HG03039 (cell line): ENCODE results near the gene DPP8.
"Not testable (repeated sequence)": the region's sequence is repeated elsewhere in the genome, so short reads cannot be mapped to it uniquely, and the experiment has no call there.

Source experiments
- ATAC-seq: cut with Tn5 transposase; IDR thresholded peaks from one replicate; pipeline ENCODE4 v1.9.1; 2021; ENCODE audit warnings: mild to moderate bottlenecking, moderate library complexity; ENCODE audit not compliant: unreplicated experiment

The DPP8 gene

DNA sequence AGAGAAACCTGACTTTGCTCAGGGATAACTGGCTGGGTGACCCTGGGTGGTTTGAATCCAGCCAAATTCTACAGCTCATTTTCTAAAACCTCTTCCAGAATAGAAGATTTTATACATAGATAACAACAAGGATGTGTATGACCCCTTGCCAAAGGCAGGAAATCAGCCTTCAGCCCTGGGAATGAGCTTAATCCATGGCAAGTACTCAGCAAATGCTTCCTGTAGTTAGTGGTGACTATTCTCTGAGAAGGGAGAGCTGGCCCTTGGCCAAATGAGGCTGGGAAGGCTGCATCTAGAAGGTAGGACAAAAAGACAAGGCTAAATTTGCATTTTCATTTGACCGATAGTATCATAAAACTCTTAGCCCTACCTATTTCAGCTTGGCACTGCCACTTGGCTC is 8.1 kb upstream of the DPP8 start:
- ATAC-seq, result no peak

DNA sequence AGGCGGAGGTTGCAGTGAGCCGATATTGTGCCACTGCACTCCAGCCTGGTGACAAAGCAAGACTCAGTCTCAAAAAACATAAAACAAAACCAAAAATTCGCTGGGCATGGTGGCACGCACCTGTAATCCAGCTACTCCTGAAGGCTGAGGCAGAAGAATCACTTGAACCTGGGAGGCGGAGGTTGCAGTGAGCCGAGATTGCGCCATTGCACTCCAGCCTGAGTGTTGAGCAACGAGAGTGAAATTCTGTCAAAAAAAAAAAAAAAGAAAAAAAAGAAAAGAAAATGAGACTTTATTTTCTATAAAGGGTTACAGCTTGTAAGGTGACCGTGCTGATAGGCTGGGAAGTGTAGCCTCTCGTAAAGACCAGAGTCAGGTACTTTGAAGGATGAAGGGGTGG is 6.7 kb upstream of the DPP8 start:
- ATAC-seq, result no peak

GRCh38 chr15:65521350-65521749 is 3.9 kb upstream of the DPP8 start:
- ATAC-seq, result no peak

DNA sequence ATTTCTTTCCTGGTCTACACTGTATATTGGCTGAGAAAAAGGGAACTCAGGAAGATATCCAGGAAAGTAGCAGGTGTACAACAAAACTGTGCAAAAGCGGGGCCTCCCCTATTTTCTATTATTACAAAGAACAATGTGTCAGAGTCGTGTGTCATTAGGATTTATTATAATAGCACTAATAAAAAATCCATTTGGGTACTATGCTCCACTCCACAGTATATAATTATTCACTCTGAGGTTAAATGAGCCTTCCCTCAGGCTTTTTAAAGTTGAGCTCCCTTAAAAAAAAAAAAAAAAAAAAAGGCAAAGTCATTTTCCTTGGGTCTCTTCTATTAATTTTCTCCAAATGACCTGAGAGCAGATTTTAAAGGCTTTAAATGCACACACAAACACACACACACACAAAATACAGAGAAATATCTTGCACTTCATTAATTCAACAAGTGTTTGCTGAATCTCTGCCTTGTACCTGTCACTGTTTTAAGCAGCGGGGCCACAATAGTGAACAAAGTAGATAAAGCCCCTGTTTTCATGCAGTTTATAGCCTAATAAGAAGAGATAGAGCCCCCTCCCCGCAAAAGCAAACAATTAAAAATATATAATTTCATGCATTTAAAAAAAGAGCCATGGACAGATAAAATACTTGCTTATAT is 1.3 kb upstream of the DPP8 start:
- ATAC-seq, result no peak

DNA sequence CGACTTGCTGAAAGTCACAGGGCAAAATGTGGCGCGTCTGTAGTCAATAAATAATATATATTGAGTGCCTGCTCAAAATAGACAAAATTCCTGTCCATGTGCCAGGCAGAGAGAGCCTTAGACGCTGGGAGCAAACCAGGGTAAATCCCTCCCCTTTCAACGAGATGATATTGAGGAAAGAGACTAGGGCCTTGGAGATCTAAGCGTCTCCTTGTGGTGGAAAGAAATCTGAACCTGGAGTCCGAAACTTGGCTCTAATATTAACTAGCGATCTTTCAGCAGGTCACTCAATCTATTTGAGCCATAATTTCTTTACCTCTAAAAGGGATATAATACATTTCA is 348 bp upstream of the DPP8 start:
- no peak for ATAC-seq

GRCh38 chr15:65512807-65513416 is 4.6 kb downstream of the DPP8 start:
- ATAC-seq, result no peak

DNA sequence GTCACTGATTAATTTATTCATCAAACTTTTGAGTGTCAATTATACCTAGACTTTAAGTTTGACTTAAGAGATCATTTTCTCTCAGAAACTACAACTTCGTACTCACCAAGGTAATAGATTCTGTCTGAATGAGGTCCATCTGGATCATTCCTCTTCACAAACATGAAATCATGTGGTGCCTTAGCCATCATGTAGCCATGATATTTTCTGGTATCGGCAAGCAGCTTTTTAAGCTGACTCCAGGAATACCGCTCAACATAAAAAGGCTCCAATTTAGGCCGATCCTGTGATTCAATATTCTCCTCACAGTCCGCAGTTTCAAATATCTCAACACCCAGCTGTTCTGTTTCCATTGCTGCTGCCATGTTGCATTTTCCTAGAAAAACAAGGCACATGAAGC is 5.3 kb downstream of the DPP8 start:
- no peak for ATAC-seq

GRCh38 chr15:65509321-65509720 is 8.2 kb downstream of the DPP8 start:
- no peak for ATAC-seq

- no peak for ATAC-seq
These were observed 23.4 kb downstream of the DPP8 start for GRCh38 chr15:65494076-65494475.

DNA sequence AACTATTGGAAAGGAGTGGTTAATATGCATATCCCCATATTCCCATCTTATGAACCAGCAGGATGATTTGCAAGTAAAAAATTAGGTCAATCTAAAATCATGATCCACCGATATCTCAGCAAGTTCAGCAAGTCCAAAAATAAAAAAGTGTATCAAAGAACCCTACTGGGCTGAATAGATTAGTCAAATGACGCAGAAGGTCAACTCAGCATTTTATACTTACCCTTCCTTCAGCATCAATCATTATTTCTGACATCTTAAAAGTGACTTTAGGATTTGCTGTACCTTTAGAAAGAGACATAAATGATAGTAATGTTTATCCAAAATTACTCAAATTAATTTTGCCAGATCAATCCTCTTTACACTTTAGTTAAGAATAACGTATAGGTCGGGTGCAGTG is 32.6 kb downstream of the DPP8 start:
- ATAC-seq, result no peak

GRCh38 chr15:65476903-65477302 is 40.6 kb downstream of the DPP8 start:
- ATAC-seq, result no peak

- no peak for ATAC-seq
These were observed 46.6 kb downstream of the DPP8 start for GRCh38 chr15:65470866-65471265.

GRCh38 chr15:65468229-65468909 is 49.1 kb downstream of the DPP8 start:
- no peak for ATAC-seq

DNA sequence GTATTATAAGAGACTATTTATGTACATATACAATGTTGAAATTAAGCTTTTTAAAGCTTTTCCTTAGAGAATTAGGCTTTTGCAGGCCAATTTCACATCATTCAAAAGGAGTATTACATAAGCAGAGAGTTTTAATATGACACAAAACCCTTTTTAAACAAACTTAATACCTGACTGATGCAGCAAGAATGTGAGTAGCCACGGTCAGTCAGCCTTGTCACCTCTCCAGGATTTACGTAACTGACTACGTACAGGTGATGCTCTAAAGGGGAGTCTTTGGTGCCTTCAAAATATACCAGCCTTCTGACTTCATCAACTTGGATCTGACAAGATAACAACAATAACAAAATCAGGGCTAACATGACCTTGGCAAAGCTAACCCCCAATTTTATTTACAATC is 50.6 kb downstream of the DPP8 start:
- ATAC-seq, result no peak

DNA sequence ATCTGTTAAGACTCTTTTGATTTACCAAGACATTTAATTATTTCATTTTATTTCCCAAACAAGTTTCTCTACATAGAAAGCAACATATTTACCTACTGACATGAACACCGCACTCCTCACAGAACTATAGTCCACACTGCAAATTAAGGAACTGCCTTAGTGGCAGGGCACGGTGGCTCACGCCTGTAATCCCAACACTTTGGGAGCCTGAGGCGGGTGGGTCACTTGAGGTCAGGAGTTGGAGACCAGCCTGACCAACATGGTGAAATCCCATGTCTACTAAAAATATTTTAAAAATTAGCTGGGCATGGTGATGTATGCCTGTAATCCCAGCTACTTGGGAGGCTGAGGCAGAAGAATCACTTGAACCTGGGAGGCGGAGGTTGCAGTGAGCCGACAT is 54.4 kb downstream of the DPP8 start:
- not testable (repeated sequence) for ATAC-seq

GRCh38 chr15:65460741-65461347 is 56.6 kb downstream of the DPP8 start:
- no peak for ATAC-seq

- not testable (repeated sequence) for ATAC-seq
These were observed 62.2 kb downstream of the DPP8 start for GRCh38 chr15:65455256-65455655.

DNA sequence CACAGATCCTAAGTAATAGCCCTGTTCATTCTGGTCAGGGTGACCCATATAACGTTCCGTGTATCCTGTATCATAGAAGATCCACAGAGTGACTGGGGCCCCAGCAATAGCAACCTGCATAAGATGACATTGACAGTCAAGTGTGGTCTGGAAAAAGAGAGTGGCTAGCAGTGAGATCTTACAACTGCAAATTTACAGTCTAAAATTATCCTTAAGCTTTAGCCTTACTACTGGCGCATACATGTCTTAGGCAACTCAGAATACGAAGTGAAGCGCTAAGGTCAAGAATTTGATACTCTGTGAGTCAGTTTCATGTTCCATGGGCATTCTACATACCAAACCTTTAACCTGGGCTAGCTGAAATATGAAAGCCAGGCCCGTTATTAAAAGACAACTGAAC is 65.5 kb downstream of the DPP8 start:
- ATAC-seq, result no peak

DNA sequence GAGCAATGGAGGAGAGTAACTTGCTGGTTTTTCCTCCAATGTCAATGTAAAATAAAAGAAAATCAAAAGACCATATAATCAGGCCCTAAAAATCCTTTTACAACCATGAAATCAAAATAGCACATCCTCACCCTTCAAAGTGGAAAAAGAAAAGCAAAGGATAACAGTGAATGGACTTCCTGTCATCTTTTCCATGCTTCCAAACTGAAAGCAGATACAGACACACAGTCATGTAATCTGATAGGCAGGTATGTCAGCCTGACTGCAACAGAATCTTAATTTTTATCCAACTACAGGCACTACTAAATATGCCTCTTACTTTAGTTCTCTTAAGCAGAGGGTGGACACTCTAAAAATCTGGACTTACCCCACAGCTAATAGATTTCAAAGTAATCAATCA is 66.9 kb downstream of the DPP8 start:
- no peak for ATAC-seq

- ATAC-seq, result no peak
These were observed 70.3 kb downstream of the DPP8 start for GRCh38 chr15:65447145-65447544.

GRCh38 chr15:65434201-65434600 is 83.3 kb downstream of the DPP8 start:
- no peak for ATAC-seq

DNA sequence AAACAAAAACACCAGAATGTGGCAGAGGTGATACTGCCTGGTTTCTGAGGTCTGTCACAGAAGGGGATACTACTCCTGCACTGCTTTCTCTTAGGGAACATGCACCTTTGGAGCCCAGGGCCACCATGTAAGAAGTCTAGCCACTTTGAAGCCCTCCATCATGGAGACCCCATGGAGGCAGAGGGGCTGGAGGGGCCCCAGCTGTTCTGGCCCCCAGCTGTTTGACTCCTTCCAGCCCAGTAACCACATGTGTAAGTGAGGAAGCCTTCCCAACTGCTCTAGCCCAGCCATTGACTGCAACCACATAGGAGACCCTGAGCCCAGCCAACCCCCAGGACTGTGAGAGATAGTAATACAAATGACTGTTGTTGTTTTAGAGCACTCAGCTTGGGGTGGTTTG is 85.8 kb downstream of the DPP8 start:
- ATAC-seq, result no peak
